Fibroblast of upper back skin (primary cell): ENCODE results near the gene CIRBP.
"Not testable (repeated sequence)": the region's sequence is repeated elsewhere in the genome, so short reads cannot be mapped to it uniquely, and the experiment has no call there.

Source experiments
- DNase-seq: peaks from one replicate; pipeline ENCODE4 v3.0.0-alpha.2; 2013

The CIRBP gene

DNA sequence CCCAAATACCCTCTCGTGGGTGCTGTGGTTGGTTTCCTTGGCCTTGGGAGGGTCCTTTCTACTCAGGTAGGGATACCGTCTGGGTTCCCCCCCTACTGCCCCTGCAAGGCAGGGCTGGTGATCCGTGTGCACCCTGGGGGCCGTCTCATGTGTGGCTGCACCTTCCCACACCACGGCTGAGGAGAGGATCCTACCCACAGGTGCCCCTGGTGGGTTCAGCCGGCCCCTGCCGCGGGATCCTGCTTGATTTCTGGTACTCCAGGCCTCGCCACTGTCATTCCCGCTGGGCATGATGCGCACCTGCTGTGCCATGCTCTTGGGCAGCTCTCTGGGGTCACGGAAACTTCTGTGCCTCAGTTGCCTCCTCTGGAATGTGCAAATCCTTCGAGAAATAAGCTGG is 47.3 kb downstream of the CIRBP start:
- no peak for DNase-seq

DNA sequence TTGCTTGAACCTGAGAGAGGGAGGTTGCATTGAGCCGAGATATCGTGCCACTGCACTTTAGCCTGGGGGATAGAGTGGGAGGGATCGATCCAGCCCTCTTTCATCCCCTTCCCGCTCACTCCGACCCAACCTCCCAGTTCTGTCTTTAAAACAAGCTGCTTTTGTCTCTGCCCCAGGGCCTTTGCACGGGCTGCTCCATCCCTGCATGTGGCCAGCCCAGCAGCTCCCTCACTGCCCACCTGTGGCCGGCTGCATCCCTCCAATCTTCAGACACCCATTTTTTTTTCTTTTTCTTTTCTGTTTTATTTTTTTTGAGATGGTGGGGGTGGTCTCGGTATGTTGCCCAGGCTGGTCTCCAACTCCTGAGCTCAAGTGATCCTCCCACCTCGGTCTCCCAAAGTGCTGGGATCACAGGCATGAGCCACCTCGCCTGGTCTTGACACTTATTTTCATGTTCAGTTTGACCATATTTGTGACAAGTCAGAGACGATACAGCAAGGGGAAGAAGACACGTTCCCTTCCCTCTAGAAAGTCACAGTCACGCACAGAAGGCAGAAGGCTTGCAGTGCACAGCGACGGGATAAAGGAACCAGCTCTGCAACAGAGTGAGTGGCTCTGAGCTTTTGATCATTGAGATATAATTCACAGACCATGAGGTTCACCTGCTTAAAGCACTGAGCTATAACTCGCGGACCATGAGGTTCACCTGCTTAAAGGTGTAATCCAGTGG is 48.3 kb downstream of the CIRBP start:
- DNase-seq = no peak

DNA sequence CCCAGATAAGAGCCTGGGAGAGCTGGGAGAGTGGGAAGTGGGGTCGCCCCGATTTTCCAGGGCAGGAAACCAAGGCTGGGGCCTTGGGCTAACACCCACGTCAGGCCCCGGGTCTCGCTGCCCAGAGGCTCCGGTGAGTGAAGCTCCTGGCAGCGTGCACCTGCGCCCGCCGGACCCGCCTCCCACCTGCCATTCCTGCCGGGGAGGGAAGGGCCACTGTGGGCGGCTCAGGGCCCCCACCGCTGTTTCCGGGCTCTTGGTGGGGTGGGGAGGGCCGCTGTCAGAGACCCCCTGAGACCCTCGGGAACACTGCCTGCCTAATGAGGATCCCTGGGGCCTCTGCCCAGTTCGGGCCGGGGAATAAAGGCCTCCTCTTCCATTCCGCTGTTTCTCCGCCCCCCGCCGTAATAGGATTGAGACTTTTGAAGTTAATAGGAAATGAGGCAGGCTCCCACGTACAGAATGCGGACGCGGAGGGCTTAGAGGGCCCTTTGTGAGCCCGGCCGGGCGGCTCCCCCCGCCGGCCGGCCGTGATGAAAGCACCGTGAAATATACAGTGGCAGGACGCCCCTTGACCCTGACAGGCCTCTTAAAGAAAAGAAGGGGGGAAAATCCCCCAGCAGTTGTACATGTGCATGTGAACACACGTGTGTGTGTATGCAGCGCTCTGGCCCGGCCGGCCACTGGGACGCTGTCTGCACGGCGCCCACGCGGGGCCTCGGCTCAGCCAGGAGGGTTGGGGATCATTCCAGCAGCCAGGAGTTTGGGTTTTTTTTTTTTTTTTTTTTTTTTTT is 49.7 kb downstream of the CIRBP start:
- no peak for DNase-seq

DNA sequence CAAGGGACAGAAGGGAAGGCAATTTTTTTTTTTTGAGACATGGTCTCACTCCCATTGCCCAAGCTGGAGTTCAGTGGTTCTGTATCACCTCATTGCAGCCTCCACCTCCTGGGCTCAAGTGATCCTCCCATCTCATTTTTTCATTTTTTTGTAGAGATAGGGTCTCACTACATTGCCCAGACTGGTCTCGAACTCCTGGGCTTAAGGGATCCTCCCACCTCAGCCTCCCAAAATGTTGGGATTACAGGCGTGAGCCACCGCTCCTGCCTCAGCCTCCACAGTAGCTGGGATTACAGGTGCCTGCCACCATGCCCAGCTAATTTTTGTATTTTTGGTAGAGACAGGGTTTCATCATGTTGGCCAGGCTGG is 51.1 kb downstream of the CIRBP start:
- DNase-seq = not testable (repeated sequence)

DNA sequence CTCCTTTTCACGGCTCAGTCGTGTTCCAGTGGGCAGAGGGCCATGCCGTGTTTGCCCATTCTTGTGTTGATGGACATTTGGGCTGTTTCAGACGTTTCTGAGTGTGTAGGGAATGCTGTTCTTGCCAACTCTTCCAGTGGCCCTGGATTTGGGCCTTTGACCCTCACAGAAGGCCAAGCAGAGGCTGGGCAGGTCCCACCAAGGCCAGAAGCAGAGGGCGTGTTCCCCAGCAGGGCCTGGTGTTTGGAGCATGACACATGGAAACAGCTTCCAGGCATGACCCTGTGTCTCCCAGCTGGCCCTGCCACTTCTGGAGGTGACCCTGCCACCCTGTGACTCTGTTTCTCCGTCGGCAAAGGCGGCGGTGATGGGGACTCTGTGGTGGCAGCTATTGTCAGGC is 52.4 kb downstream of the CIRBP start:
- no peak for DNase-seq

DNA sequence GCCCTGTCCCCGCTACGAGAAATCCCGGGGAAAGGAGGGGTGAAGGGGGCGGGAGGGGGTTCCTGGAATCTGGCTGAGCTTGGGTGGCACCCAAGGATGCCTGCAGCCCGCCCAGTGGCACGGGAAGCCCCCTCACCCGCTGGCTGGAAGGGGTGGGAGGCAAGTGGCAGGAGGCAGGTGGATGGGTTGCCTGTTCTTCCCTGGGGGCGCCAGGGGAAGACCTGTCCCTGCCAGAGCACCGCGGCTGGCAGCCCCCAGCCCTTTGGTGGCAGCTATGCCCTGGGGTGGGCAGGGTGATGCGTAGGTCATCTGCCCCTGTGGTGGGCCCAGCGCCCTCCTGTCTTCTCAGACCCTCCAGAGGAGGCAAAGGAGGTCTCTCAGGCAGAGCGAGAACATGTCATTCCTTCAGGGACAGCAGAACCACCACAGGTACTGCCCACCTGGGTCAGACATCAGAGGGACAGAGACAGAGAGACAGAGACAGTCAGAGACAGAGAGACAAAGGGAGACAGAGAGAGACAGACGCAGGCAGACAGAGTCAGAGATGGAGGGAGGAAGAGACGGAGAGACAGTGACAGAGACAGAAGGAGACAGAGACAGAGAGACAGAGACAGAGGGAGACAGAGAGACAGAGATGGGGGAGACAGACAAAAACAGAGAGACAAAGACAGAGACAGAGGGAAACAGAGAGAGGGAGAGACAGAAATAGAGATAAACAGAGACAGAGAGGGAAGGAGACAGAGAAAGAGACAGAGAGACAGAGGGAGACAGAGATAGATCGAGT is 53.3 kb downstream of the CIRBP start:
- no peak for DNase-seq

DNA sequence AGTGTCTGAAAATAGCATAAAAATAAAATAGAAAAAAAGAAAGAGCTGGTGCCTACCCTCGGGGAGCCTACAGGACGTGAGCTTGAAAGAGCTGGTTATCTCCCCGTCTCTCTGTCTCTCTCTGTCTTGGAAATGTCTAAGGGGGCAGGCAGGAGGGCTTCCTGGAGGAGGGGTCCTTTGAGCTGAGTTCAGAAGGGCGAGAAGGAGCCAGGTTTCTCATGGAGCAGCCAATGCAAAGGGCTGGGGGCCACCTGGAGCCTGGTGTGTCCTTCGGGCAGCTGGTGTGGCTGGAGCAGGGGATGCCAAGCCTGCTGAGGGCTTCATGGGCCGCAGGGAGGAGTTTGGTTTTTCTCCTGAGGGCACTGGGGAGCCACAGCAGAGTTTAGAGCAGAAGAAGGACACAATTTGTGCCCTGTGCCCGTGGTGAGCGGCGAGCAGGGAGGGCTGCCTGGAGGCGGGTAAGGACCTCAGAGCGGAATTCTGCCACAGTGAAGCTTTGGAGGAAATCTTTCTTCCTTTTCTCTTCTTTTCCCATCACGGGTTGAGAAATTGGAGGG is 55.2 kb downstream of the CIRBP start:
- DNase-seq = no peak
